Right ventricle myocardium inferior (tissue), 1 donor: ENCODE measurements around the gene SELENOW. TPM values are rescaled to one million over a fixed set of nuclear protein-coding genes. Genes with fewer than 3 reads are reported as not detected.
"Not testable (repeated sequence)": the region's sequence is repeated elsewhere in the genome, so short reads cannot be mapped to it uniquely, and the experiment has no call there.

Experiments used
- ATAC-seq: fragments of 200-7000 bp; cut with Tn5 transposase; one replicate; pipeline ENCODE4 v1.9.1; 2020; ENCODE audit warnings: mild to moderate bottlenecking, moderate library complexity
- DNase-seq: peaks from one replicate; pipeline ENCODE4 v3.0.0; 2021; ENCODE audit errors: missing footprints
- intact Hi-C: fragments of 100-400 bp; cut with DNase I; formaldehyde crosslinking; loops from one replicate; pipeline ENCODE4 v1.11.0; 2022
- long read RNA-seq: library from polyadenylated mRNA; unstranded; transcript quantifications from one replicate; pipeline ENCODE4 v2.0.0, GENCODE V29; 2021
- total RNA-seq: library from RNA; stranded (reverse); fragmentation: NEBNext Ultra II Directional; extraction: Animal tissue kit (Norgen Biotek cat#: 25700); gene quantifications from one replicate; pipeline ENCODE4 v1.2.1, GENCODE V29; 2021
- donor health status: DM: no; HTN: yes; CAD: no; lungs with severe emphysema.

The SELENOW gene
- 1,425 TPM for total RNA-seq
- long read RNA-seq, transcript SELENOW-212 (6 exons, 888 nt) = major isoform, 337 of 619 reads
- long read RNA-seq, transcript SELENOW-215 (1 exons, 2,503 nt) = minor isoform, 262 of 619 reads
- long read RNA-seq, partial matches to known transcripts = 0 of 619 reads
- long read RNA-seq, other reads (novel, unspliced or antisense) = 11 of 619 reads

GRCh38 chr19:47778049-47778953 lies at the start of gene SELENOW:
SELENOW (plus strand) TSS chr19:47778703; CDS start chr19:47778786, 83 bp downstream.
- intact Hi-C loops = no loop called here
- ATAC-seq (peak; percentile 88), DNase-seq (peak; percentile 89)

GRCh38 chr19:47729468-47729798 lies 49.1 kb upstream of the SELENOW start:
- ATAC-seq = peak; percentile 65
- intact Hi-C loops = no loop called here
- no peak for DNase-seq

- intact Hi-C loops = loop anchor here (1.0 kb wide), 1 partner anchor 13 kb away; no protein-coding TSS in a partner anchor
- ATAC-seq = peak; percentile 73
- peak; percentile 84 for DNase-seq
Observed at GRCh38 chr19:47729799-47730520, 48.5 kb upstream of the SELENOW start.

GRCh38 chr19:47730521-47730889 lies 48.0 kb upstream of the SELENOW start:
- DNase-seq (no peak), ATAC-seq (no peak)
- intact Hi-C loops = loop anchor here (1.0 kb wide), 1 partner anchor 13 kb away; no protein-coding TSS in a partner anchor

GRCh38 chr19:47730910-47731309 lies 47.6 kb upstream of the SELENOW start:
- intact Hi-C loops = loop anchor here (1.0 kb wide), 1 partner anchor 12 kb away; no protein-coding TSS in a partner anchor
- ATAC-seq (no peak), DNase-seq (no peak)

- no peak for ATAC-seq
- no peak for DNase-seq
- intact Hi-C loops = no loop called here
Observed at GRCh38 chr19:47735131-47735530, 43.4 kb upstream of the SELENOW start.

- ATAC-seq (no peak), DNase-seq (no peak)
- intact Hi-C loops = no loop called here
Observed at GRCh38 chr19:47740866-47741519, 37.5 kb upstream of the SELENOW start.

- intact Hi-C loops = no loop called here
- DNase-seq = peak; percentile 57
Observed at GRCh38 chr19:47741544-47742140, 36.9 kb upstream of the SELENOW start.

GRCh38 chr19:47742634-47743033 lies 35.9 kb upstream of the SELENOW start:
- no peak for DNase-seq
- no peak for ATAC-seq
- intact Hi-C loops = loop anchor here (1.0 kb wide), 2 partner anchors 12 to 29 kb away; partner anchors contain the start of gene EHD2

More at GRCh38 chr19:47741544-47742140, 36.9 kb upstream of the SELENOW start:
- no peak for ATAC-seq

GRCh38 chr19:47745010-47745901 lies 33.2 kb upstream of the SELENOW start, which contains the start of gene NOP53:
NOP53 (plus strand) TSS chr19:47745546; CDS start chr19:47745560, 14 bp downstream.
- peak; percentile 62 for ATAC-seq
- intact Hi-C loops = loop anchor here (5.0 kb wide), 1 partner anchor 37 kb away; no protein-coding TSS in a partner anchor
- DNase-seq = peak; percentile 98

- ATAC-seq = not testable (repeated sequence)
- peak; percentile 3 for DNase-seq
- intact Hi-C loops = loop anchor here (5.0 kb wide), 1 partner anchor 36 kb away; no protein-coding TSS in a partner anchor
Observed at GRCh38 chr19:47746129-47746528, 32.4 kb upstream of the SELENOW start.

- intact Hi-C loops = loop anchor here (5.0 kb wide), 1 partner anchor 33 kb away; no protein-coding TSS in a partner anchor
- DNase-seq (no peak), ATAC-seq (no peak)
Observed at GRCh38 chr19:47749326-47749725, 29.2 kb upstream of the SELENOW start.

GRCh38 chr19:47750752-47751151 lies 27.8 kb upstream of the SELENOW start:
- no peak for DNase-seq
- intact Hi-C loops = no loop called here
- ATAC-seq = no peak

- intact Hi-C loops = no loop called here
- DNase-seq (peak; percentile 11), ATAC-seq (no peak)
Observed at GRCh38 chr19:47752440-47753211, 25.9 kb upstream of the SELENOW start.

GRCh38 chr19:47754206-47755064 lies 24.1 kb upstream of the SELENOW start:
- ATAC-seq (no peak), DNase-seq (peak; percentile 49)
- intact Hi-C loops = no loop called here
